Ishikawa (cell line): ENCODE data around the gene PSME4.

ENCODE experiments used
- CEBPB ChIP-seq: IDR thresholded peaks from 2 replicates; pipeline ENCODE4 v1.6.1; 2012
- CREB1 ChIP-seq: IDR thresholded peaks from 2 replicates; pipeline ENCODE4 v1.6.1; 2012; ENCODE audit warnings: low read depth
- EGR1 ChIP-seq: IDR thresholded peaks from 2 replicates; pipeline ENCODE4 v1.6.1; 2012
- EP300 ChIP-seq: IDR thresholded peaks from 2 replicates; pipeline ENCODE4 v1.6.1; 2012; ENCODE audit warnings: borderline replicate concordance
- FOXM1 ChIP-seq: IDR thresholded peaks from 2 replicates; pipeline ENCODE4 v1.6.1; 2012; ENCODE audit warnings: low read depth, borderline replicate concordance
- NFIC ChIP-seq: IDR thresholded peaks from 2 replicates; pipeline ENCODE4 v1.6.1; 2012
- RAD21 ChIP-seq: IDR thresholded peaks from 2 replicates; pipeline ENCODE4 v1.6.1; 2012; ENCODE audit warnings: low read depth
- TAF1 ChIP-seq: IDR thresholded peaks from 2 replicates; pipeline ENCODE4 v1.6.1; 2012; ENCODE audit warnings: low read depth, mild to moderate bottlenecking
- TCF12 ChIP-seq: IDR thresholded peaks from 2 replicates; pipeline ENCODE4 v1.6.1; 2012; ENCODE audit warnings: low read depth
- TEAD4 ChIP-seq: IDR thresholded peaks from 2 replicates; pipeline ENCODE4 v1.6.1; 2012
- YY1 ChIP-seq: IDR thresholded peaks from 2 replicates; pipeline ENCODE4 v1.6.1; 2012; ENCODE audit warnings: low read depth
- ZBTB7A ChIP-seq: IDR thresholded peaks from 2 replicates; pipeline ENCODE4 v1.6.1; 2012; ENCODE audit warnings: low read depth
- TF ChIP-seq, protein P1 (sequence below): IDR thresholded peaks from 2 replicates; pipeline ENCODE4 v1.6.1; 2012
- TF ChIP-seq, protein P2 (sequence below): IDR thresholded peaks from 2 replicates; pipeline ENCODE4 v1.6.1; 2012
- TF ChIP-seq, protein P3 (sequence below): IDR thresholded peaks from 2 replicates; pipeline ENCODE4 v1.6.1; 2012; ENCODE audit warnings: low read depth, mild to moderate bottlenecking

The PSME4 gene

DNA sequence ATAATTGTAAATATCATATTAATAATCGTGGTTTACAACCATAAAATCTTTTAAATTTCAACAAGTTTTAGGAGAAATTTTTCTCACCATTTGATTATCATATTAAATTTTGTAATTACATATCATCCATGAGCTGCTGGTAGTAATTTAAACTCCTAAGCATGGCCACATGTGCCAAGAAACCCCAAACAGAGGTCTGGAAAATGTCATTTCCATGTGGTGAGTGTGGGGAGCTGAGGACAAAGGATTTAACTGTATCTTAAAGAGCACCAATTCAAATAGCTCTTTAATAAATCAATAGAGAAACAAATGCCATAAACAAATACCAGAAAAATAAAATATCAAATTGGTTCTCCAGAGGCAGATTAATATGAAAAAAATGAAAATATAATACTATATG is 26.3 kb downstream of the PSME4 start:
- no peak for TF ChIP-seq ZBTB7A
- no peak for TF ChIP-seq RAD21
- no peak for TF ChIP-seq TEAD4
- no peak for TF ChIP-seq EP300
- TF ChIP-seq NFIC = no peak
- no peak for TF ChIP-seq YY1
- TF ChIP-seq TAF1 = no peak
- TF ChIP-seq, protein P1, sequence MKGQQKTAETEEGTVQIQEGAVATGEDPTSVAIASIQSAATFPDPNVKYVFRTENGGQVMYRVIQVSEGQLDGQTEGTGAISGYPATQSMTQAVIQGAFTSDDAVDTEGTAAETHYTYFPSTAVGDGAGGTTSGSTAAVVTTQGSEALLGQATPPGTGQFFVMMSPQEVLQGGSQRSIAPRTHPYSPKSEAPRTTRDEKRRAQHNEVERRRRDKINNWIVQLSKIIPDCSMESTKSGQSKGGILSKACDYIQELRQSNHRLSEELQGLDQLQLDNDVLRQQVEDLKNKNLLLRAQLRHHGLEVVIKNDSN = no peak

DNA sequence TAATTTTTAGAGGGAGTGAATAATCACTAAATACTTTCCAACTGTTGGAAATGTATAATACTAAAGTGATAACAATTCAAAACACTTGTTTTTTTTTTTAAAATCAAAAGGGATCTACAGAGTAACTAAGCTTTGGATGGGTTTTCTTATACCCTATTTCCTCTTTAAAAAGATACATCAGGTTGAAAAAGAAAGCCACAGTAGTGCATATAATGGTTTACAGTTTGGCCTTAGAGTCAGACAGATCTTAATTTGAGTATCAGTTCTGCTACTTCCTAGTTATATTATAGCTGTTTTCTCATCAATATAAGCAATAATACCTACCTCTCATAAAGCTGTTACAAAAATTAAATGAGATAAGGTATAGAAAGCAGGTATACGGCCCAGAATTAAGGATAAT is 28.5 kb downstream of the PSME4 start:
- TF ChIP-seq NFIC = no peak
- no peak for TF ChIP-seq TEAD4
- TF ChIP-seq CEBPB = no peak
- TF ChIP-seq TAF1 = no peak
- TF ChIP-seq FOXM1 = no peak
- no peak for TF ChIP-seq CREB1
- TF ChIP-seq, protein P2, sequence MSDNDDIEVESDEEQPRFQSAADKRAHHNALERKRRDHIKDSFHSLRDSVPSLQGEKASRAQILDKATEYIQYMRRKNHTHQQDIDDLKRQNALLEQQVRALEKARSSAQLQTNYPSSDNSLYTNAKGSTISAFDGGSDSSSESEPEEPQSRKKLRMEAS = no peak
- TF ChIP-seq TCF12 = no peak
- no peak for TF ChIP-seq RAD21
- no peak for TF ChIP-seq EP300
- TF ChIP-seq, protein P1 = no peak
- TF ChIP-seq ZBTB7A = no peak
- TF ChIP-seq YY1 = no peak
- TF ChIP-seq, protein P3, sequence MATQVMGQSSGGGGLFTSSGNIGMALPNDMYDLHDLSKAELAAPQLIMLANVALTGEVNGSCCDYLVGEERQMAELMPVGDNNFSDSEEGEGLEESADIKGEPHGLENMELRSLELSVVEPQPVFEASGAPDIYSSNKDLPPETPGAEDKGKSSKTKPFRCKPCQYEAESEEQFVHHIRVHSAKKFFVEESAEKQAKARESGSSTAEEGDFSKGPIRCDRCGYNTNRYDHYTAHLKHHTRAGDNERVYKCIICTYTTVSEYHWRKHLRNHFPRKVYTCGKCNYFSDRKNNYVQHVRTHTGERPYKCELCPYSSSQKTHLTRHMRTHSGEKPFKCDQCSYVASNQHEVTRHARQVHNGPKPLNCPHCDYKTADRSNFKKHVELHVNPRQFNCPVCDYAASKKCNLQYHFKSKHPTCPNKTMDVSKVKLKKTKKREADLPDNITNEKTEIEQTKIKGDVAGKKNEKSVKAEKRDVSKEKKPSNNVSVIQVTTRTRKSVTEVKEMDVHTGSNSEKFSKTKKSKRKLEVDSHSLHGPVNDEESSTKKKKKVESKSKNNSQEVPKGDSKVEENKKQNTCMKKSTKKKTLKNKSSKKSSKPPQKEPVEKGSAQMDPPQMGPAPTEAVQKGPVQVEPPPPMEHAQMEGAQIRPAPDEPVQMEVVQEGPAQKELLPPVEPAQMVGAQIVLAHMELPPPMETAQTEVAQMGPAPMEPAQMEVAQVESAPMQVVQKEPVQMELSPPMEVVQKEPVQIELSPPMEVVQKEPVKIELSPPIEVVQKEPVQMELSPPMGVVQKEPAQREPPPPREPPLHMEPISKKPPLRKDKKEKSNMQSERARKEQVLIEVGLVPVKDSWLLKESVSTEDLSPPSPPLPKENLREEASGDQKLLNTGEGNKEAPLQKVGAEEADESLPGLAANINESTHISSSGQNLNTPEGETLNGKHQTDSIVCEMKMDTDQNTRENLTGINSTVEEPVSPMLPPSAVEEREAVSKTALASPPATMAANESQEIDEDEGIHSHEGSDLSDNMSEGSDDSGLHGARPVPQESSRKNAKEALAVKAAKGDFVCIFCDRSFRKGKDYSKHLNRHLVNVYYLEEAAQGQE = no peak
- TF ChIP-seq EGR1 = no peak

GRCh38 chr2:53941749-53942148 is 29.0 kb downstream of the PSME4 start:
- TF ChIP-seq ZBTB7A = no peak
- TF ChIP-seq RAD21 = no peak
- no peak for TF ChIP-seq CEBPB

DNA sequence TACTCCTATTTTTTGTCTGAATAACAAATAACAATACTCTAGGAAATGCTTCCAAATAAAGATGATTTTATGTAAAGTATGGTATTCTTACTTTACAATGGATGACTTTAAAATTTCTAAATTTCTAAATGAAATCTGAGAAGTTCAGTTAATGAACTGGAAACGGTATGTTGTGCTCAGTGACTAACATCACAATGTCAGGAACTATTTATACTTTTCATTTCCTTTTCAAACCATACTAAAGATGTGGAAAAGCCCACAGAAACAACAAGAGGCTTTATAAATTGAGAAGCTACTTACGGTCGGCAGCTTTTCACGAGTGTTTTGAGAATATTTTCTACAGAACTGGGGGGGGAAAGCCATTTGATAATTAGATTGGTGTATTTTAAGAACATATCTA is 31.1 kb downstream of the PSME4 start:
- TF ChIP-seq, protein P2 = no peak
- no peak for TF ChIP-seq EP300
- TF ChIP-seq CEBPB = no peak
- TF ChIP-seq CREB1 = no peak
- no peak for TF ChIP-seq TAF1
- TF ChIP-seq FOXM1 = no peak
- no peak for TF ChIP-seq TCF12
- no peak for TF ChIP-seq ZBTB7A
- TF ChIP-seq, protein P3 = no peak
- TF ChIP-seq YY1 = no peak
- no peak for TF ChIP-seq RAD21
- no peak for TF ChIP-seq EGR1
- TF ChIP-seq, protein P1 = no peak

GRCh38 chr2:53938904-53939303 is 31.9 kb downstream of the PSME4 start:
- TF ChIP-seq TCF12 = no peak
- TF ChIP-seq, protein P2 = no peak
- no peak for TF ChIP-seq CREB1
- no peak for TF ChIP-seq YY1
- no peak for TF ChIP-seq FOXM1
- no peak for TF ChIP-seq NFIC
- TF ChIP-seq, protein P3 = no peak
- TF ChIP-seq ZBTB7A = no peak
- no peak for TF ChIP-seq TAF1
- TF ChIP-seq, protein P1 = no peak
- no peak for TF ChIP-seq RAD21
- TF ChIP-seq TEAD4 = no peak
